ENCODE measurements around the gene PDXP. TPM values are rescaled to one million over a fixed set of nuclear protein-coding genes. Genes with fewer than 3 reads are reported as not detected.

Gene PDXP
- total and polyA plus RNA-seq, 7 donors = 7.5 to 51.1 (median 12.8) TPM

GRCh38 chr22:37708580-37709444 lies 50.3 kb downstream of the PDXP start:
- no peak for DNase-seq
- 80 to 90% methylated on average over 25 of the region's 25 CpGs for WGBS, 2 donors
- intact Hi-C loops (cut with DNase I) = no loop called here

DNA sequence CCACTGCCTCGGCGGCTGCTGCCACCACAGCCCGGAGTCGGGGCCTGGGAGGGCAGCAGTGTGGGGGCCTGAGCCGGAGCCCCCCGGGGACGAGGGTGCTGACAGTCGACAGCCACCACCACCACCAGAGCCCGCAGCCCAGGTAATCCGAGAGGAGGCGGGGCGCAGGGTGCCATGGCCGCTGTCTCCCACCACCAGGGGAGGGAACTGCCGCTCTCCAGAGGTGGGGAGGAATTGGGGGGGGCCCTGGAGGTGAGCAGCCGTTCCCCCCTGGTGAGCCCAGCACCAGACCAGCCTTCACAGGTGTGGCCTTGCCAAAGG lies 50.9 kb downstream of the PDXP start:
- Histone ChIP-seq H3K27me3 (no peaks in the 10 kb centered on the region), H3K36me3 (no peaks in the 10 kb centered on the region), H3K27ac (no peak overlapping the region), H3K4me1 (no peaks in the 10 kb centered on the region), H3K9me3 (no peaks in the 10 kb centered on the region), H3K4me3 (no peak overlapping the region)
- no peak for DNase-seq
- intact Hi-C loops (cut with DNase I) = no loop called here
- TF ChIP-seq CTCF (IDR thresholded peaks at IDR 0.05) (no peak), EP300 (IDR thresholded peaks at IDR 0.05) (no peak), POLR2AphosphoS5 (IDR thresholded peaks at IDR 0.05) (no peak), POLR2A (IDR thresholded peaks at IDR 0.05) (no peak)
- 96 to 97% methylated on average over 15 of the region's 15 CpGs for WGBS, 2 donors

More at GRCh38 chr22:37708580-37709444, 50.3 kb downstream of the PDXP start:
- Histone ChIP-seq H3K36me3 (no peaks in the 10 kb centered on the region), H3K27me3 (no peaks in the 10 kb centered on the region), H3K9me3 (no peaks in the 10 kb centered on the region), H3K27ac (no peak overlapping the region), H3K4me3 (no peak overlapping the region), H3K4me1 (no peaks in the 10 kb centered on the region)
- TF ChIP-seq CTCF (IDR thresholded peaks at IDR 0.05) = no peak
- no peak for TF ChIP-seq POLR2A (IDR thresholded peaks at IDR 0.05)
- no peak for TF ChIP-seq EP300 (IDR thresholded peaks at IDR 0.05)
- TF ChIP-seq POLR2AphosphoS5 (IDR thresholded peaks at IDR 0.05) = no peak

DNA sequence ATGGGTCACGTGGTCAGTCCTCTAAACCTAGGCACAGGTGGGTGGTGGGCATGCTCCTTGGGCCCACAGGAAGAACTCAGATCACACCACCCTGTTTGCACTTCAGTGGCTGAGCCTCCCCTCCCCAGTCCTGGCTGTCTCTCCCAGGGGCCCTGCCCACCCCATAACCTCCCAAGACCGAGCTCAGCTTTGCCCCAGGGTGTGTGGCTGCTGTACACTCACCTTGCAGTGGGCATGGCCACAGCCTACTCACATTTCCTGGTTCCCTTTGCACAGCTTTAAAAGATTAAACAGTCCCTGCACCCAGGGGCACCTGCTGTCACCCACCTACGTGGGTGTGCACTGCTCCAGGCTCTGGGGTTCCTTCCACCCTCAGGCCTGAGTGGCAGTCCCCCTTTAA lies 52.2 kb downstream of the PDXP start:
- Histone ChIP-seq H3K4me3 (no peak overlapping the region), H3K36me3 (no peaks in the 10 kb centered on the region), H3K4me1 (no peaks in the 10 kb centered on the region), H3K27me3 (no peaks in the 10 kb centered on the region), H3K9me3 (no peaks in the 10 kb centered on the region), H3K27ac (no peak overlapping the region)
- no peak for DNase-seq
- 46 to 79% methylated on average over 3 of the region's 3 CpGs for WGBS, 2 donors
- intact Hi-C loops (cut with DNase I) = no loop called here
- TF ChIP-seq POLR2AphosphoS5 (IDR thresholded peaks at IDR 0.05) = no peak
- TF ChIP-seq POLR2A (IDR thresholded peaks at IDR 0.05) = no peak
- no peak for TF ChIP-seq CTCF (IDR thresholded peaks at IDR 0.05)
- no peak for TF ChIP-seq EP300 (IDR thresholded peaks at IDR 0.05)

DNA sequence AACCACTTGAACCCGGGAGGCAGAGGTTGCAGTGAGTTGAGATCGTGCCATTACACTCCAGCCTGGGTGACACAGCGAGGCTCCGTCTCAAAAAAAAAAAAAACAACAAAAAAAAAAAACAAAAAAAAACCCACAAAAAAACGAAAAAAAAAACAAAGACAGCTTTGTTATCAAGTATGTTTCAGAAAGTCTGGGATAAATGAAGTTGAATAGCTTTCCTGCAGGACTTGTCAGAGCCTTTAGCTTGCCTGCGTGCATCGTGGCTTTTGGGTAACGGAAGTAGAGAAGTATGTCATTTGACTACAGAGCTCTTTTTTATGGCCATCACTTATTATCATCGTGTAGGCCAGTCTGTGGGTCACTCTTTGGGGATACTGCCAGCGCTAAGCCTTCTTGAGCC lies 53.0 kb downstream of the PDXP start:
- intact Hi-C loops (cut with DNase I) = no loop called here
- Histone ChIP-seq H3K4me3 (no peak overlapping the region), H3K27me3 (no peaks in the 10 kb centered on the region), H3K9me3 (no peaks in the 10 kb centered on the region), H3K4me1 (no peaks in the 10 kb centered on the region), H3K27ac (no peak overlapping the region), H3K36me3 (no peaks in the 10 kb centered on the region)
- no peak for DNase-seq
- TF ChIP-seq EP300 (IDR thresholded peaks at IDR 0.05) (no peak), POLR2A (IDR thresholded peaks at IDR 0.05) (no peak), CTCF (IDR thresholded peaks at IDR 0.05) (no peak), POLR2AphosphoS5 (IDR thresholded peaks at IDR 0.05) (no peak)
- 90 to 91% methylated on average over 10 of the region's 10 CpGs for WGBS, 2 donors

DNA sequence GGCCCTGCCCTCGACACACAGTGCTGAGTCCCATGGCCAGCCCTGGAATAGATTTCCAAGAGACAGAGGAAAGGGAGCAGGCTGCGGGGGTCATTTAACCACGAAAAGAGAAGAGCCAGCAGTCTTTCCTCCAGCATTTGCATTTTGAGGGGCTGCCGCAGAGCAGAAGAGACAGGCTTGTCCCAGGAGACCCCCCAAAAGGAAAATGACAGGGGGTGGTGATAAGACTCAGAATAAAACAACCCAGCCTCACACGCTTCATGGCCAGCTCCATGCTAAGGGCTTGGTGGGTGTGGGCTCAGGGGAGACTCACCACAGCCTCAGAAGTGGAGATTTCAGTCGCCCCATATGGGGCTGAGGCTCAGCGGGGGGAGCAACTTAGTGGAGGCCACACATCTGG lies 55.2 kb downstream of the PDXP start:
- H3K27ac ChIP-seq = no peak overlapping the region
- H3K4me1 ChIP-seq = no peaks in the 10 kb centered on the region
- H3K36me3 ChIP-seq = no peaks in the 10 kb centered on the region
- 79 to 94% methylated on average over 7 of the region's 7 CpGs for WGBS, 2 donors
- H3K4me3 ChIP-seq = no peak overlapping the region
- H3K27me3 ChIP-seq = no peaks in the 10 kb centered on the region
- TF ChIP-seq POLR2A (IDR thresholded peaks at IDR 0.05) = no peak
- intact Hi-C loops (cut with DNase I) = no loop called here
- no peaks in the 10 kb centered on the region for H3K9me3 ChIP-seq
- DNase-seq = no peak

All from sigmoid colon (tissue), 7 donors.